Mucosa of gallbladder (tissue), 1 donor: Measurements from ENCODE around the gene WASHC4. TPM values are rescaled to one million over a fixed set of nuclear protein-coding genes. Genes with fewer than 3 reads are reported as not detected.

Source experiments
- DNase-seq: peaks from one replicate; pipeline ENCODE4 v3.0.0-alpha.2; 2020; ENCODE audit warnings: low spot score
- total RNA-seq: library from RNA; stranded (reverse); gene quantifications from one replicate; pipeline ENCODE4 v1.2.1, GENCODE V29; 2021
- donor health status: DM: no; HTN: no; CAD: no.

WASHC4 gene
- total RNA-seq, 1 donor from 2014 or later, result 70.8 TPM

- no peak for DNase-seq
Measured at GRCh38 chr12:105209091-105209490, 101.6 kb downstream of the WASHC4 start.

- DNase-seq, result no peak
Measured at GRCh38 chr12:105212438-105212837, 104.9 kb downstream of the WASHC4 start.

- no peak for DNase-seq
Measured at GRCh38 chr12:105214148-105214547, 106.6 kb downstream of the WASHC4 start.

- DNase-seq, result peak; percentile 93
Measured at GRCh38 chr12:105214670-105215375, 107.3 kb downstream of the WASHC4 start.

- no peak for DNase-seq
Measured at GRCh38 chr12:105218434-105218833, 110.9 kb downstream of the WASHC4 start.

Other genes with a start within 250 kb of the WASHC4 start
- 74.6 TPM for gene SLC41A2, start 149.4 kb upstream of the WASHC4 start, total RNA-seq
- gene NOPCHAP1, start 121.4 kb upstream of the WASHC4 start, total RNA-seq, result 9.8 TPM
- gene ALDH1L2, start 23.3 kb upstream of the WASHC4 start, total RNA-seq, result 5.1 TPM
- 112 TPM for gene APPL2, start 128.4 kb downstream of the WASHC4 start, total RNA-seq
- gene C12orf75, start 223.0 kb downstream of the WASHC4 start, total RNA-seq, result 254 TPM